Stomach (tissue), 9 donors: Measurements from ENCODE around the gene CNTN4. TPM values are rescaled to one million over a fixed set of nuclear protein-coding genes. Genes with fewer than 3 reads are reported as not detected.

Source experiments
- DNase-seq, 2 donors: peaks; one replicate each; pipeline versions ENCODE4 v3.0.0 to v3.0.0-alpha.2; 2013 to 2019
- H3K27ac ChIP-seq, 5 donors: fragments of 200-600 bp in 4 of 5; sonication (generic) in 4 of 5; one replicate each; pipeline ENCODE4 v1.5.1; 2013 to 2019; ENCODE audit warnings: mild to moderate bottlenecking in 1 of 5, moderate library complexity in 1 of 5
- H3K27me3 ChIP-seq, 3 donors: fragments of 200-600 bp; sonication (generic); one replicate each; pipeline ENCODE4 v1.5.1; 2017 to 2019; ENCODE audit warnings: mixed run types in 1 of 3
- H3K36me3 ChIP-seq, 4 donors: fragments of 200-600 bp; sonication (generic); 1 replicate in 3 of 4; 2 replicates in 1 of 4; pipeline ENCODE4 v1.5.1; 2016 to 2019
- H3K4me1 ChIP-seq, 4 donors: fragments of 200-600 bp; sonication (generic); one replicate each; pipeline ENCODE4 v1.5.1; 2016 to 2019
- H3K4me3 ChIP-seq, 4 donors: fragments of 200-600 bp; sonication (generic) in 3 of 4; one replicate each; pipeline ENCODE4 v1.5.1; 2016 to 2019; ENCODE audit warnings: mild to moderate bottlenecking in 1 of 4
- H3K9me3 ChIP-seq, 4 donors: fragments of 200-600 bp; sonication (generic); one replicate each; pipeline ENCODE4 v1.5.1; 2016 to 2019
- CTCF ChIP-seq, 7 experiments: fragments of 450-650 bp in 4 of 7; fragments of 200-600 bp in 3 of 7; sonication (generic) in 3 of 7; IDR thresholded peaks; one replicate each; pipeline ENCODE4 v1.5.1; 2016 to 2019; ENCODE audit warnings: antibody characterized with exemption in 7 of 7, control low read depth in 2 of 7, mild to moderate bottlenecking in 1 of 7
- EP300 ChIP-seq: sonication (generic); formaldehyde crosslinking; IDR thresholded peaks from one replicate; pipeline ENCODE4 v1.6.1; 2017; ENCODE audit warnings: antibody characterized with exemption
- POLR2A ChIP-seq, 4 donors: fragments of 450-650 bp; IDR thresholded peaks; one replicate each; pipeline ENCODE4 v1.6.1; 2016; ENCODE audit warnings: antibody characterized with exemption in 4 of 4, control low read depth in 2 of 4, mild to moderate bottlenecking in 1 of 4, moderate library complexity in 1 of 4
- POLR2AphosphoS5 ChIP-seq, 3 donors: sonication (generic); formaldehyde crosslinking; IDR thresholded peaks; one replicate each; pipeline ENCODE4 v1.6.1; 2016; ENCODE audit warnings: antibody characterized with exemption in 3 of 3
- WGBS, 5 donors: extraction: QIAGEN DNeasy Blood & Tissue Kit in 3 of 5; methylation state at CpG; one replicate each; pipeline versions ENCODE4 v1.1.5 to v1.1.7; 2013 to 2018; 5-methylcytosine and 5-hydroxymethylcytosine counted together
- intact Hi-C: fragments of 100-400 bp; cut with DNase I; formaldehyde crosslinking; loops from one replicate; pipeline ENCODE4 v1.15.1; 2023; ENCODE audit warnings: low total_unique reads
- polyA plus RNA-seq, 3 donors: library from polyadenylated mRNA; stranded (reverse); fragments of 200-250 nt; gene quantifications; one replicate each; pipeline ENCODE4 v1.2.3, GENCODE V29; 2013
- total RNA-seq, 5 donors: library from RNA; depleted of rRNA; stranded (reverse); fragments of >200 nt; gene quantifications; one replicate each; pipeline versions ENCODE4 v1.1.0 to v1.2.3, GENCODE V29; 2014 to 2016
- donor health status: healthy with polysubstance abuse.
- donor health status: Bipolar disorder and iron deficiency.
- donor health status: healthy.

Gene CNTN4
- total and polyA plus RNA-seq, 8 donors = 0.45 to 97.0 (median 5.6) TPM

- DNase-seq = no peak
- no peaks in the 10 kb centered on the region for H3K4me1 ChIP-seq
- no peaks in the 10 kb centered on the region for H3K9me3 ChIP-seq
- 53 to 65% (median 58%) methylated on average over 5 of the region's 5 CpGs for WGBS, 5 donors
- intact Hi-C loops = no loop called here
- H3K27me3 ChIP-seq = no peaks in the 10 kb centered on the region
- no peak overlapping the region for H3K27ac ChIP-seq
- H3K36me3 ChIP-seq = no peaks in the 10 kb centered on the region
- H3K4me3 ChIP-seq = no peak overlapping the region
- TF ChIP-seq POLR2A (IDR thresholded peaks at IDR 0.05) (no peak), POLR2AphosphoS5 (IDR thresholded peaks at IDR 0.05) (no peak), EP300 (no peak), CTCF (IDR thresholded peaks at IDR 0.05) (no peak)
These were observed 54.9 kb downstream of the CNTN4 start for GRCh38 chr3:2153547-2153946.

- no peak overlapping the region for H3K4me3 ChIP-seq
- peak in 1 of 2 donors; percentile 41 for DNase-seq
- H3K27ac ChIP-seq = no peak overlapping the region
- intact Hi-C loops = no loop called here
- TF ChIP-seq POLR2AphosphoS5 (IDR thresholded peaks at IDR 0.05) = no peak
- TF ChIP-seq EP300 = no peak
- TF ChIP-seq POLR2A (IDR thresholded peaks at IDR 0.05) = no peak
- TF ChIP-seq CTCF (IDR thresholded peaks at IDR 0.05) = no peak
- H3K27me3 ChIP-seq = no peaks in the 10 kb centered on the region
- H3K4me1 ChIP-seq = no peaks in the 10 kb centered on the region
- H3K36me3 ChIP-seq = no peaks in the 10 kb centered on the region
- H3K9me3 ChIP-seq = no peaks in the 10 kb centered on the region
- WGBS, 5 donors = 8 to 30% (median 19%) methylated on average over 3 of the region's 3 CpGs
These were observed 56.0 kb downstream of the CNTN4 start for GRCh38 chr3:2154621-2155020.

- no peak overlapping the region for H3K27ac ChIP-seq
- no peaks in the 10 kb centered on the region for H3K9me3 ChIP-seq
- no peak for TF ChIP-seq POLR2A (IDR thresholded peaks at IDR 0.05)
- TF ChIP-seq CTCF (IDR thresholded peaks at IDR 0.05) = peak in 1 of 7 experiments; percentile 19
- H3K4me1 ChIP-seq = no peaks in the 10 kb centered on the region
- DNase-seq = peak in 1 of 2 donors; percentile 30
- WGBS, 5 donors = 51 to 61% (median 56%) methylated on average over 19 of the region's 19 CpGs
- intact Hi-C loops = no loop called here
- no peaks in the 10 kb centered on the region for H3K36me3 ChIP-seq
- no peaks in the 10 kb centered on the region for H3K27me3 ChIP-seq
- H3K4me3 ChIP-seq = no peak overlapping the region
These were observed 57.7 kb downstream of the CNTN4 start for GRCh38 chr3:2156244-2156847.

GRCh38 chr3:2158828-2159227 is 60.2 kb downstream of the CNTN4 start:
- no peaks in the 10 kb centered on the region for H3K36me3 ChIP-seq
- H3K9me3 ChIP-seq = no peaks in the 10 kb centered on the region
- no peak for TF ChIP-seq CTCF (IDR thresholded peaks at IDR 0.05)
- TF ChIP-seq POLR2A (IDR thresholded peaks at IDR 0.05) = no peak
- no peak for TF ChIP-seq POLR2AphosphoS5 (IDR thresholded peaks at IDR 0.05)
- TF ChIP-seq EP300 = no peak
- H3K4me1 ChIP-seq = no peaks in the 10 kb centered on the region
- DNase-seq = no peak
- no peaks in the 10 kb centered on the region for H3K27me3 ChIP-seq
- no peak overlapping the region for H3K27ac ChIP-seq
- 55 to 67% (median 57%) methylated on average over 3 of the region's 3 CpGs for WGBS, 5 donors
- intact Hi-C loops = no loop called here
- no peak overlapping the region for H3K4me3 ChIP-seq
